Kidney epithelial cell (primary cell): Measurements from ENCODE around the gene SPRED3. TPM values are rescaled to one million over a fixed set of nuclear protein-coding genes. Genes with fewer than 3 reads are reported as not detected.
A peak's percentile ranks its signal among the peaks of the same experiment; 100 is the strongest.

Experiments
- DNase-seq: peaks from one replicate; pipeline ENCODE4 v3.0.0-alpha.2; 2010; ENCODE audit warnings: low read depth
- H3K27me3 ChIP-seq: 2 replicates; pipeline ENCODE4 v1.6.0; 2011; ENCODE audit warnings: low read length; ENCODE audit not compliant: control insufficient read depth, insufficient read depth
- H3K36me3 ChIP-seq: 2 replicates; pipeline ENCODE4 v1.5.1; 2011; ENCODE audit warnings: low read length; ENCODE audit not compliant: control insufficient read depth, insufficient read depth
- H3K4me3 ChIP-seq: 2 replicates; pipeline ENCODE4 v1.5.1; 2011; ENCODE audit warnings: low read depth, mild to moderate bottlenecking, control low read depth, low read length
- CTCF ChIP-seq: IDR thresholded peaks from 2 replicates; pipeline ENCODE4 v1.5.1; 2011; ENCODE audit warnings: mild to moderate bottlenecking, moderate library complexity, low read length, control low read depth, inconsistent platforms; ENCODE audit not compliant: insufficient read depth, poor library complexity, severe bottlenecking
- total RNA-seq: library from RNA; depleted of rRNA; stranded (reverse); fragments of >200 nt; gene quantifications from 2 replicates; pipeline ENCODE4 v1.2.3, GENCODE V29; 2015

The SPRED3 gene
- total RNA-seq, 1 donor from 2014 or later, result 4.3 TPM

DNA sequence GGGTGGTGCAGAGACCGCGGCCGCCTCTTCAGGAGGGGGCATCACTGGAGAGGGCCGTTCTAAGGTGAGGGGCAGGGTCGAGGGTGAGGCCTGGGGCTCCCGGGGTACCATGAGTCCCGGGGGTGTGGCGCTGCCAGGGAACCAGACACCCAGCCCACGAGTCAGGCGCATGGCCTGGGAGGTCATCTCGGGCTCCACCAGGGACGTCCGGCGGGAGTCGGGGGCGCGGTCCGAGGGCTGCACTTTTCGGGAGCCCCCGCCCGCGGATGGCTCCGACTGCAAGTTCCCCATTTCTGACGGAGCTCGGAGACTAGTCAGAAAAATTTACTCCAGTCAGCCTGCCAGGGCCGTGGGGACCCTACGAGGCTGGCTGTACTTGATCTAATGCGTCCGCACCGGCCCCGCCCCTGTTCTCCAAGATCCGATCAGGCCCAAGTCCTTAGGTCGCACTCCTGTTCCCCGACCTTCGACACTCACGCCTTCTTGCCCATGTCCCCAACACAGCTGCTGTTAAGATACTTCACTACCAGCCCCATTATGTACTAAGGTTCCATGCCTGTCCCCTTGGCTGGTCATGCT lies 1.4 kb upstream of the SPRED3 start:
- TF ChIP-seq CTCF, result no peak
- Histone ChIP-seq H3K4me3 (peak overlapping the region; percentile 96), H3K36me3 (peaks cover 2% of the 10 kb centered on the region), H3K27me3 (peaks cover 8% of the 10 kb centered on the region)
- DNase-seq, result no peak

GRCh38 chr19:38387550-38388348 lies 748 bp upstream of the SPRED3 start, which contains the start of gene GGN:
Gene GGN (minus strand): TSS chr19:38388034. CDS start chr19:38387261, 773 bp downstream.
- Histone ChIP-seq H3K4me3 (peak within 1 kb of the TSS; percentile 96), H3K27me3 (peaks cover 8% of the 10 kb centered on the region), H3K36me3 (peaks cover 2% of the 10 kb centered on the region)
- TF ChIP-seq CTCF, result no peak
- DNase-seq, result peak; percentile 85

DNA sequence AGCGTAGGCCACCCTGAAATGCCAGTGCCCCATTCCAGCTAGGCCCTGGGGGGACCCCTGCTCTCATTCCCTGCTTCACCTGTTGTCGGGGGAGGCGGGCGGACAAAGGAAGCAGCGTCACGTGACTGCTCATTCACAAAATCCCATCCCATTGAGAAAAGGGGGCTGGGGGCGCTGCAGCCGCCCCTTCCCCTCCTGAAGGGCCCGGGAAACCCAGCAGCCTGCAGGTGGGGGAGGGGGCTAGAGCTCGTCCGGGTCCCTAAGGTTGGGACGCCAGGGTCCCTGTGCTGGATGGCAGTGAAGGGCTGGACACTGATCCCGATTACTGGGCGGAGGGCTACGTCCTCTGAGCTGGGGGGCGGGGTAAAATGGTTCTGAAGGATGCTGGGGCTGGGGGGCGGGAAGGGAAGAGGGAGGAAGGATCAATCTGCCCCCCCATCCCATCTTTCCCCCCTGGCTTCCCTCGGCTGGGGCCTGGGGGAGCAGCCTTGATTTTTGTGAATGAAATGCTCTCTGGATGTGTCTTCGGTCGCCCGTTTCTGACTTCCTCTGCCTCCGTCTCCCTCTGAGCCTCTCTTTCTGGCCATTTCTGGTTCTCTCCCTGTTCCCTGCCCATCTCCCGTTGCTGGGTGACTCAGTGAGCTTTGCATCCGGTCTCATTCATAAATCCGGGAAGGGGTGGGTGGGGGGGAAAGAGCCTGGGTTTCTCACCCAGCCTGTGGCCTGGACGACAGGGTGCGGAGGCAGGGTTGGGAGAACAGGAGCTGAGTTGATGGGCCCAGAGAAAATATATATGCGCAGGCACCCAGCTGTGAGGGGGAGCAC lies 816 bp downstream of the SPRED3 start:
- Histone ChIP-seq H3K36me3 (peaks cover 1% of the 10 kb centered on the region), H3K4me3 (peak overlapping the region; percentile 96), H3K27me3 (peaks cover 8% of the 10 kb centered on the region)
- TF ChIP-seq CTCF, result no peak
- DNase-seq, result peak; percentile 48

- peaks cover 18% of the 10 kb centered on the region for H3K27me3 ChIP-seq
- TF ChIP-seq CTCF, result no peak
- DNase-seq, result no peak
- H3K4me3 ChIP-seq, result peak overlapping the region; percentile 96
- peaks cover 1% of the 10 kb centered on the region for H3K36me3 ChIP-seq
Measured at GRCh38 chr19:38389957-38390924, 1.7 kb downstream of the SPRED3 start.

- Histone ChIP-seq H3K4me3 (no peak overlapping the region), H3K27me3 (peaks cover 12% of the 10 kb centered on the region), H3K36me3 (peaks cover 2% of the 10 kb centered on the region)
- no peak for DNase-seq
- TF ChIP-seq CTCF, result no peak
Measured at GRCh38 chr19:38391911-38392464, 3.5 kb downstream of the SPRED3 start.
